Colonic mucosa (tissue), 4 donors: ENCODE measurements around the gene PHKB. TPM values are rescaled to one million over a fixed set of nuclear protein-coding genes. Genes with fewer than 3 reads are reported as not detected.
"Not testable (repeated sequence)": the region's sequence is repeated elsewhere in the genome, so short reads cannot be mapped to it uniquely, and the experiment has no call there.

Experiments used
- DNase-seq: peaks from one replicate; pipeline ENCODE4 v3.0.0-alpha.2; 2020
- H3K27ac ChIP-seq: fragments of 200-600 bp; one replicate; pipeline ENCODE4 v1.8.0; 2021
- H3K27me3 ChIP-seq: fragments of 200-600 bp; one replicate; pipeline ENCODE4 v1.8.0; 2021
- H3K36me3 ChIP-seq: fragments of 200-600 bp; one replicate; pipeline ENCODE4 v1.8.0; 2021
- H3K4me1 ChIP-seq: fragments of 200-600 bp; one replicate; pipeline ENCODE4 v1.8.0; 2021; ENCODE audit warnings: mild to moderate bottlenecking
- H3K4me3 ChIP-seq: fragments of 200-600 bp; one replicate; pipeline ENCODE4 v1.8.0; 2021
- H3K9ac ChIP-seq, 2 donors: one replicate each; pipeline ENCODE4 v1.7.0; 2013; ENCODE audit warnings: control low read depth in 2 of 2, low read depth in 2 of 2, low read length in 2 of 2
- H3K9me3 ChIP-seq: fragments of 200-600 bp; one replicate; pipeline ENCODE4 v1.8.0; 2021
- CTCF ChIP-seq: fragments of 200-600 bp; IDR thresholded peaks from one replicate; pipeline ENCODE4 v1.8.0; 2022; ENCODE audit warnings: antibody characterized with exemption, mild to moderate bottlenecking
- intact Hi-C: fragments of 100-400 bp; cut with DNase I; formaldehyde crosslinking; loops from one replicate; pipeline ENCODE4 v1.14.1; 2022
- total RNA-seq, 2 donors: library from RNA; stranded (reverse); fragmentation: NEBNext Ultra II Directional in 1 of 2; extraction: Animal tissue kit (Norgen Biotek cat#: 25700) in 1 of 2; gene quantifications; one replicate each; pipeline ENCODE4 v1.2.1, GENCODE V29; 2021
- donor health status: healthy.
- donor health status: DM: no; HTN: no; CAD: no.
- donor health status: DM: no; HTN: no; CAD: no.

The PHKB gene
- total RNA-seq, 2 donors from 2014 or later: 74.9 to 80.6 TPM

GRCh38 chr16:47465919-47466630 is 4.9 kb downstream of the PHKB start:
- TF ChIP-seq CTCF: no peak
- Histone ChIP-seq H3K9ac (no peak overlapping the region), H3K36me3 (no peaks in the 10 kb centered on the region), H3K27ac (no peak overlapping the region), H3K9me3 (no peaks in the 10 kb centered on the region), H3K4me1 (no peaks in the 10 kb centered on the region), H3K4me3 (no peak overlapping the region), H3K27me3 (no peaks in the 10 kb centered on the region)
- DNase-seq: no peak
- intact Hi-C loops: no loop called here

- no peaks in the 10 kb centered on the region for H3K27me3 ChIP-seq
- no peaks in the 10 kb centered on the region for H3K4me1 ChIP-seq
- H3K9ac ChIP-seq: no peak overlapping the region
- intact Hi-C loops: no loop called here
- no peak for TF ChIP-seq CTCF
- DNase-seq: no peak
- no peaks in the 10 kb centered on the region for H3K9me3 ChIP-seq
- H3K4me3 ChIP-seq: no peak overlapping the region
- H3K27ac ChIP-seq: no peak overlapping the region
- H3K36me3 ChIP-seq: no peaks in the 10 kb centered on the region
Measured at GRCh38 chr16:47467501-47467900, 6.4 kb downstream of the PHKB start.

- H3K27me3 ChIP-seq, H3K9ac ChIP-seq, H3K4me3 ChIP-seq, intact Hi-C loops, H3K36me3 ChIP-seq, H3K9me3 ChIP-seq, DNase-seq, H3K4me1 ChIP-seq, H3K27ac ChIP-seq: not testable (repeated sequence)
Measured at GRCh38 chr16:47468070-47468689, 7.0 kb downstream of the PHKB start.

- Histone ChIP-seq H3K9me3 (no peaks in the 10 kb centered on the region), H3K4me1 (no peaks in the 10 kb centered on the region), H3K27me3 (no peaks in the 10 kb centered on the region)
Measured at GRCh38 chr16:47469227-47469626, 8.1 kb downstream of the PHKB start.

GRCh38 chr16:47470211-47470610 is 9.1 kb downstream of the PHKB start:
- Histone ChIP-seq H3K27ac (no peak overlapping the region), H3K4me1 (no peaks in the 10 kb centered on the region), H3K27me3 (no peaks in the 10 kb centered on the region), H3K9ac (no peak overlapping the region), H3K4me3 (no peak overlapping the region), H3K36me3 (no peaks in the 10 kb centered on the region), H3K9me3 (no peaks in the 10 kb centered on the region)
- no peak for DNase-seq
- TF ChIP-seq CTCF: no peak
- intact Hi-C loops: no loop called here

More at GRCh38 chr16:47469227-47469626, 8.1 kb downstream of the PHKB start:
- no peak for DNase-seq
- Histone ChIP-seq H3K4me3 (no peak overlapping the region), H3K27ac (no peak overlapping the region), H3K9ac (no peak overlapping the region), H3K36me3 (no peaks in the 10 kb centered on the region)
- intact Hi-C loops: no loop called here
- no peak for TF ChIP-seq CTCF

GRCh38 chr16:47470810-47471209 is 9.7 kb downstream of the PHKB start:
- no peak for DNase-seq
- H3K9me3 ChIP-seq: no peaks in the 10 kb centered on the region

GRCh38 chr16:47473004-47473403 is 11.9 kb downstream of the PHKB start:
- H3K36me3 ChIP-seq, H3K9ac ChIP-seq, H3K27me3 ChIP-seq, H3K27ac ChIP-seq, H3K4me1 ChIP-seq, DNase-seq, H3K9me3 ChIP-seq, H3K4me3 ChIP-seq, intact Hi-C loops: not testable (repeated sequence)

More at GRCh38 chr16:47470810-47471209, 9.7 kb downstream of the PHKB start:
- H3K36me3 ChIP-seq: no peaks in the 10 kb centered on the region
- no peak overlapping the region for H3K9ac ChIP-seq
- intact Hi-C loops: no loop called here
- no peak overlapping the region for H3K4me3 ChIP-seq
- no peaks in the 10 kb centered on the region for H3K4me1 ChIP-seq
- no peak overlapping the region for H3K27ac ChIP-seq
- TF ChIP-seq CTCF: no peak
- no peaks in the 10 kb centered on the region for H3K27me3 ChIP-seq
